Left ventricle myocardium inferior (tissue), 1 donor: Measurements from ENCODE around the gene VEZT. TPM values are rescaled to one million over a fixed set of nuclear protein-coding genes. Genes with fewer than 3 reads are reported as not detected.
"Not testable (repeated sequence)": the region's sequence is repeated elsewhere in the genome, so short reads cannot be mapped to it uniquely, and the experiment has no call there.

Experiments
- DNase-seq: peaks from one replicate; pipeline ENCODE4 v3.0.0-alpha.2; 2020
- H3K27ac ChIP-seq: fragments of 200-600 bp; replicated peaks from 2 replicates; pipeline ENCODE4 v1.8.0; 2021
- H3K27me3 ChIP-seq: fragments of 200-600 bp; 2 replicates; pipeline ENCODE4 v1.8.0; 2021; ENCODE audit warnings: low read depth
- H3K36me3 ChIP-seq: fragments of 200-600 bp; 2 replicates; pipeline ENCODE4 v1.8.0; 2021
- H3K4me1 ChIP-seq: fragments of 200-600 bp; 2 replicates; pipeline ENCODE4 v1.8.0; 2021
- H3K4me3 ChIP-seq: fragments of 200-600 bp; 2 replicates; pipeline ENCODE4 v1.8.0; 2021; ENCODE audit warnings: mild to moderate bottlenecking, moderate library complexity
- H3K9me3 ChIP-seq: fragments of 200-600 bp; replicated peaks from 2 replicates; pipeline ENCODE4 v1.8.0; 2021
- CTCF ChIP-seq: fragments of 200-600 bp; IDR thresholded peaks from 2 replicates; pipeline ENCODE4 v1.8.0; 2021; ENCODE audit warnings: antibody characterized with exemption, mild to moderate bottlenecking, borderline replicate concordance
- intact Hi-C: fragments of 100-400 bp; cut with micrococcal nuclease; formaldehyde crosslinking; loops from one replicate; pipeline ENCODE4 v1.11.0; 2022
- total RNA-seq: library from RNA; stranded (reverse); fragmentation: NEBNext Ultra II Directional; extraction: Animal tissue kit (Norgen Biotek cat#: 25700); gene quantifications from one replicate; pipeline ENCODE4 v1.2.1, GENCODE V29; 2021
- donor health status: DM: no; HTN: yes; CAD: no; lungs with severe emphysema.

The VEZT gene
- total RNA-seq, 1 donor from 2014 or later: 66.1 TPM

- Histone ChIP-seq H3K4me1 (no peaks in the 10 kb centered on the region), H3K9me3 (no peaks in the 10 kb centered on the region), H3K27ac (no peak overlapping the region), H3K36me3 (peaks cover 61% of the 10 kb centered on the region), H3K4me3 (no peak overlapping the region), H3K27me3 (no peaks in the 10 kb centered on the region)
- no peak for TF ChIP-seq CTCF
- no peak for DNase-seq
- intact Hi-C loops: no loop called here
These were observed 82.7 kb downstream of the VEZT start for GRCh38 chr12:95300286-95300685.

GRCh38 chr12:95303476-95303875, 85.9 kb downstream of the VEZT start:
- Histone ChIP-seq H3K27me3 (no peaks in the 10 kb centered on the region), H3K36me3 (peaks cover 35% of the 10 kb centered on the region), H3K9me3 (no peaks in the 10 kb centered on the region), H3K4me1 (no peaks in the 10 kb centered on the region), H3K27ac (no peak overlapping the region), H3K4me3 (no peak overlapping the region)
- intact Hi-C loops: no loop called here
- no peak for DNase-seq
- TF ChIP-seq CTCF: no peak

GRCh38 chr12:95304673-95305198, 87.1 kb downstream of the VEZT start:
- Histone ChIP-seq H3K36me3 (peaks cover 35% of the 10 kb centered on the region), H3K4me3 (no peak overlapping the region), H3K9me3 (no peaks in the 10 kb centered on the region), H3K4me1 (no peaks in the 10 kb centered on the region), H3K27me3 (no peaks in the 10 kb centered on the region), H3K27ac (no peak overlapping the region)
- DNase-seq: no peak
- intact Hi-C loops: no loop called here
- TF ChIP-seq CTCF: no peak

- no peak for TF ChIP-seq CTCF
- intact Hi-C loops: loop anchor here (10.0 kb wide), 1 partner anchor 188 kb away; no protein-coding TSS in a partner anchor
- H3K4me3 ChIP-seq: no peak overlapping the region
- no peak for DNase-seq
- no peaks in the 10 kb centered on the region for H3K4me1 ChIP-seq
- H3K36me3 ChIP-seq: peaks cover 23% of the 10 kb centered on the region
- H3K27me3 ChIP-seq: no peaks in the 10 kb centered on the region
- H3K27ac ChIP-seq: no peak overlapping the region
- no peaks in the 10 kb centered on the region for H3K9me3 ChIP-seq
These were observed 95.0 kb downstream of the VEZT start for GRCh38 chr12:95312656-95313055.

- not testable (repeated sequence) for DNase-seq, H3K27me3 ChIP-seq, H3K27ac ChIP-seq, H3K9me3 ChIP-seq, H3K4me3 ChIP-seq, H3K36me3 ChIP-seq, H3K4me1 ChIP-seq
- intact Hi-C loops: loop anchor here (10.0 kb wide), 1 partner anchor 190 kb away; no protein-coding TSS in a partner anchor
These were observed 97.1 kb downstream of the VEZT start for GRCh38 chr12:95314756-95315155.

- Histone ChIP-seq H3K27ac (no peak overlapping the region), H3K4me1 (no peaks in the 10 kb centered on the region), H3K27me3 (no peaks in the 10 kb centered on the region), H3K4me3 (no peak overlapping the region), H3K36me3 (no peaks in the 10 kb centered on the region), H3K9me3 (no peaks in the 10 kb centered on the region)
- TF ChIP-seq CTCF: no peak
- intact Hi-C loops: loop anchor here (10.0 kb wide), 1 partner anchor 192 kb away; no protein-coding TSS in a partner anchor
- DNase-seq: no peak
These were observed 99.2 kb downstream of the VEZT start for GRCh38 chr12:95316798-95317197.
